Type B pancreatic cell (in vitro differentiated cells): ENCODE data around the gene THTPA. TPM values are rescaled to one million over a fixed set of nuclear protein-coding genes. Genes with fewer than 3 reads are reported as not detected.
"Not testable (repeated sequence)": the region's sequence is repeated elsewhere in the genome, so short reads cannot be mapped to it uniquely, and the experiment has no call there.

Source experiments
- DNase-seq: peaks from one replicate; pipeline ENCODE4 v3.0.0; 2021; ENCODE audit warnings: mixed read lengths; ENCODE audit not compliant: unreplicated experiment; ENCODE audit errors: extremely low spot score
- H3K27ac Mint-ChIP-seq: 2 replicates; pipeline ENCODE4 v1.8.0; 2021; ENCODE audit warnings: mild to moderate bottlenecking, mixed read lengths
- H3K27me3 Mint-ChIP-seq: 2 replicates; pipeline ENCODE4 v1.8.0; 2021; ENCODE audit warnings: mixed read lengths
- H3K36me3 Mint-ChIP-seq: 2 replicates; pipeline ENCODE4 v1.8.0; 2021; ENCODE audit warnings: mixed read lengths
- H3K4me1 Mint-ChIP-seq: one replicate; pipeline ENCODE4 v1.8.0; 2021; ENCODE audit warnings: mixed read lengths; ENCODE audit not compliant: unreplicated experiment
- H3K4me3 Mint-ChIP-seq: 2 replicates; pipeline ENCODE4 v1.8.0; 2021; ENCODE audit warnings: mild to moderate bottlenecking, mixed read lengths
- H3K9me3 Mint-ChIP-seq: 2 replicates; pipeline ENCODE4 v1.8.0; 2021; ENCODE audit warnings: mixed read lengths
- total RNA-seq: library from RNA; stranded (reverse); gene quantifications from 2 replicates; pipeline ENCODE4 v1.2.1, GENCODE V29; 2021; ENCODE audit warnings: low replicate concordance
- TF ChIP-seq, protein P1 (sequence below): fragments of 200-600 bp; sonication (generic); conservative IDR thresholded peaks from 2 replicates; pipeline ENCODE4 v1.5.0; 2021; ENCODE audit warnings: antibody characterized with exemption, mild to moderate bottlenecking

THTPA gene
- total RNA-seq, 1 donor from 2014 or later: 16.4 TPM

DNA sequence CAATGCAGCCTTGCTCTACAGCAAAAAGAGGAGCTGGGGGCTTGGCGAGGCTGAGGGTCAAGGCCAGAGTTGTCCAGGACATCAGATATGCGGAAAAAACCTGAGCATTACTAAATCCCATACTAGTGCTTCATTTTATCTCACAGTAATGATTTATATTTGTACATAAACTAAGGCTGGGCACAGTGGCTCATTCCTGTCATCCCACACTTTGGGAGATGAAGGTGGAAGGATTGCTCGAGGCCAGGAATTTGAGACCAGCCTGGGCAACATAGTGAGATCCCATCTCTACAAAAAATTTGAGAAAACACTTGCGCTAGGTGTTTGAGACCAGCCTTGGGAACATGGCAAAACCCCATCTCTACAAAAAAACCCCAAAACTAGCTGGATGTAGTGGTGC is 34.1 kb downstream of the THTPA start:
- DNase-seq: no peak
- Mint-ChIP-seq H3K4me1 (peaks cover 6% of the 10 kb centered on the region), H3K27ac (no peak overlapping the region), H3K27me3 (peaks cover 31% of the 10 kb centered on the region), H3K4me3 (no peak overlapping the region), H3K9me3 (no peaks in the 10 kb centered on the region), H3K36me3 (peaks cover 3% of the 10 kb centered on the region)
- TF ChIP-seq, protein P1, sequence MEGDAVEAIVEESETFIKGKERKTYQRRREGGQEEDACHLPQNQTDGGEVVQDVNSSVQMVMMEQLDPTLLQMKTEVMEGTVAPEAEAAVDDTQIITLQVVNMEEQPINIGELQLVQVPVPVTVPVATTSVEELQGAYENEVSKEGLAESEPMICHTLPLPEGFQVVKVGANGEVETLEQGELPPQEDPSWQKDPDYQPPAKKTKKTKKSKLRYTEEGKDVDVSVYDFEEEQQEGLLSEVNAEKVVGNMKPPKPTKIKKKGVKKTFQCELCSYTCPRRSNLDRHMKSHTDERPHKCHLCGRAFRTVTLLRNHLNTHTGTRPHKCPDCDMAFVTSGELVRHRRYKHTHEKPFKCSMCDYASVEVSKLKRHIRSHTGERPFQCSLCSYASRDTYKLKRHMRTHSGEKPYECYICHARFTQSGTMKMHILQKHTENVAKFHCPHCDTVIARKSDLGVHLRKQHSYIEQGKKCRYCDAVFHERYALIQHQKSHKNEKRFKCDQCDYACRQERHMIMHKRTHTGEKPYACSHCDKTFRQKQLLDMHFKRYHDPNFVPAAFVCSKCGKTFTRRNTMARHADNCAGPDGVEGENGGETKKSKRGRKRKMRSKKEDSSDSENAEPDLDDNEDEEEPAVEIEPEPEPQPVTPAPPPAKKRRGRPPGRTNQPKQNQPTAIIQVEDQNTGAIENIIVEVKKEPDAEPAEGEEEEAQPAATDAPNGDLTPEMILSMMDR: no peak

DNA sequence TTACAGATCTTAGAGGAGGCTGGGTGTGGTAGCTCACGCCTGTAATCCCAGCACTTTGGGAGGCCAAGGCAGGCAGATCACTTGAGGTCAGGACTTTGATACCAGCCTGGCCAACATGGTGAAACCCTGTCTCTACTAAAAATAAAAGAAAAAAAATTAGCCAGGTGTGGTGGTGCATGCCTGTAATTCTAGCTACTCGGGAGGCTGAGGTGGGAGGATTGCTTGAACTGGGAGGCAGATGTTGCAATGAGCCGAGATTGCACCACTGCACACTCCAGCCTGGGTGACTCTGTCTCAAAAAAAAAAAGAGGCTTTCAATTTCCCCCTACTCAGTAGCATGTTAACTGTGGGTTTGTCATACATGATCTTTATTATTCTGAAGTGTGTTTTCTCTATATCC is 38.1 kb downstream of the THTPA start:
- not testable (repeated sequence) for DNase-seq, H3K9me3 Mint-ChIP-seq, H3K36me3 Mint-ChIP-seq, H3K4me1 Mint-ChIP-seq, H3K27ac Mint-ChIP-seq, H3K4me3 Mint-ChIP-seq
- H3K27me3 Mint-ChIP-seq: peaks cover 14% of the 10 kb centered on the region

DNA sequence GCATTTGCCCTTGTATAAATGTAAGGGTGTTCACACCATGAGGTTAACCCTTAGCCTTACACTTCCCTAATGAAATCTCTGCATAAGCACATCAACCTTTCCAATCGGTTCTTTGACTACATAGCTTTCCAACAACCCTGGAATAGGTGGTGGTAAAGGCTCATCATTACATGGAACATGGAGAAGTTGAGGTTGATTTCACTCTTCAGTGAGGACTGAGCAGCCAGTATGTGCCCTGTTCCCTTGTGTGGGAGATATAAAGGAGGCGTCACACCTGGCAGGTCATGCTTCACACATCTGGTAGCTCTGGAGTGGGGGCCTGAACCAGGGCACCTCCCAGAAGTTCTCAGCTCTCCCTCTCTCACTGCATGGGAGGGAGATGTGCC is 44.2 kb downstream of the THTPA start:
- no peak overlapping the region for H3K4me3 Mint-ChIP-seq
- no peak for DNase-seq
- no peaks in the 10 kb centered on the region for H3K4me1 Mint-ChIP-seq
- TF ChIP-seq, protein P1: no peak
- no peak overlapping the region for H3K27ac Mint-ChIP-seq
- no peaks in the 10 kb centered on the region for H3K36me3 Mint-ChIP-seq
- no peaks in the 10 kb centered on the region for H3K9me3 Mint-ChIP-seq
- peaks cover 4% of the 10 kb centered on the region for H3K27me3 Mint-ChIP-seq

DNA sequence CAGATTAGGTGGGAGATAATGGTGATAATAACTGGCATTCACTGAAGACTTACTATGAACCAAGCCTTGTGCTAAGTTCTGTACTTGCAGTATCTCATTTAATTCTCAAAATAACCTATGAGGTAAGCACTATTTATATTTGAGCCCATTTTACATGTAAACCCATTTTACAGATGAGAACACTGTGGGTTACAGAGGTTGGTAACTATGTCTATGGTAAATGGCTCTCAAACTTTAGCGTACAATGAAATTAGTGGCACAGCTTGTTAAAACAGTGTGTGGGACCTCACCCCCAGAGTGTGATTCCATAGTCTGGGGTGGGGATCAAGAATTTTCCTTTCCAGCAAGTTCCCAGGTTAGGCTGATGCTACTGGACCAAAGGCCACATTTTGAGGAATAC is 44.7 kb downstream of the THTPA start:
- no peak overlapping the region for H3K4me3 Mint-ChIP-seq
- no peak overlapping the region for H3K27ac Mint-ChIP-seq
- no peaks in the 10 kb centered on the region for H3K4me1 Mint-ChIP-seq
- no peak for DNase-seq
- H3K9me3 Mint-ChIP-seq: no peaks in the 10 kb centered on the region
- peaks cover 6% of the 10 kb centered on the region for H3K27me3 Mint-ChIP-seq
- no peaks in the 10 kb centered on the region for H3K36me3 Mint-ChIP-seq
- TF ChIP-seq, protein P1: no peak

DNA sequence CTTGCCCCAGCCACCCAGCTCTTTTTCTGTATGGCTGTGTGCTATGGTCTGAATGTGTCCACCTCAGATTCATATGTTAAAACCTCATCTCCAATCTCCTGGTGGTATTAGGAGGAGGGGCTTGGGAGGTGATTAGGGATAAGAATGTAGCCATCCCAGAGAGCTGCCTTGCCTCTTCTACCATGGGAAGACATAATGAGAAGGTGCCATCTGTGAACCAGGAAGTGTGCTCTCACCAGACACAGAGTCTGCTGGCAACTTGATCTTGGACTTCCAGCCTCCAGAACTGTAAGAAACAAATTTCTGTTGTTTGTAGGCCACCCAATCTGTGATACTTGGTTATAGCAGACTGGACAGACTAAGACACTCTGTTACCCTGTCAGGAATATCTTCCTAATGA is 45.4 kb downstream of the THTPA start:
- no peak overlapping the region for H3K4me3 Mint-ChIP-seq
- no peak for DNase-seq
- no peaks in the 10 kb centered on the region for H3K4me1 Mint-ChIP-seq
- TF ChIP-seq, protein P1: no peak
- no peaks in the 10 kb centered on the region for H3K36me3 Mint-ChIP-seq
- no peak overlapping the region for H3K27ac Mint-ChIP-seq
- H3K9me3 Mint-ChIP-seq: no peaks in the 10 kb centered on the region
- H3K27me3 Mint-ChIP-seq: peaks cover 9% of the 10 kb centered on the region

DNA sequence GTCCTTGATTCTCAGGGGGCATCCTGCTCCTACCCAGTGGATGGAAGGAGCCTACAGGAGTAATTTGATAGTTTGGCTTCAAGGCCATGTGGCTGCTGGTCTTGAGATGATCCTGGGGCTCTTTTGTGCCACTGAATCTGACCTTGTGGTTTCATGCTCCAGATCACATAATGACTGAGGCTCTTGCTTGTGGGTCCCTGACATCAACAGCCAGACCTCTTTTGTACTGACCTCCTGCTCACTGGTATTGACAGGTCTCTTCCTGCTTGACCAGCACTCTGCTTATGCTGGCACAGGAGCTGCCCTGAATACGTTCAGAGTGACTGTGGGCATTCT is 45.7 kb downstream of the THTPA start:
- no peak overlapping the region for H3K4me3 Mint-ChIP-seq
- DNase-seq: no peak
- H3K9me3 Mint-ChIP-seq: no peaks in the 10 kb centered on the region
- H3K4me1 Mint-ChIP-seq: no peaks in the 10 kb centered on the region
- no peaks in the 10 kb centered on the region for H3K36me3 Mint-ChIP-seq
- H3K27me3 Mint-ChIP-seq: peaks cover 13% of the 10 kb centered on the region
- H3K27ac Mint-ChIP-seq: no peak overlapping the region
- TF ChIP-seq, protein P1: no peak
